Glutamatergic neuron (in vitro differentiated cells): ENCODE measurements around the gene VPS37C. TPM values are rescaled to one million over a fixed set of nuclear protein-coding genes. Genes with fewer than 3 reads are reported as not detected.

Experiments
- DNase-seq: peaks from one replicate; pipeline ENCODE4 v3.0.0; 2022
- H3K27ac Mint-ChIP-seq: one replicate; pipeline ENCODE4 v1.8.0; 2020; ENCODE audit warnings: mild to moderate bottlenecking, mixed read lengths, inconsistent platforms; ENCODE audit not compliant: unreplicated experiment
- H3K27me3 Mint-ChIP-seq: one replicate; pipeline ENCODE4 v1.8.0; 2020; ENCODE audit warnings: mild to moderate bottlenecking, moderate library complexity, mixed read lengths, inconsistent platforms; ENCODE audit not compliant: unreplicated experiment
- H3K36me3 Mint-ChIP-seq: one replicate; pipeline ENCODE4 v1.8.0; 2020; ENCODE audit warnings: mild to moderate bottlenecking, mixed read lengths, inconsistent platforms; ENCODE audit not compliant: unreplicated experiment
- H3K4me1 Mint-ChIP-seq: one replicate; pipeline ENCODE4 v1.8.0; 2020; ENCODE audit warnings: mild to moderate bottlenecking, low read depth, mixed read lengths, inconsistent platforms; ENCODE audit not compliant: unreplicated experiment
- H3K4me3 Mint-ChIP-seq: one replicate; pipeline ENCODE4 v1.8.0; 2020; ENCODE audit warnings: mild to moderate bottlenecking, mixed read lengths, inconsistent platforms; ENCODE audit not compliant: unreplicated experiment
- H3K9me3 Mint-ChIP-seq: one replicate; pipeline ENCODE4 v1.8.0; 2020; ENCODE audit warnings: mild to moderate bottlenecking, moderate library complexity, mixed read lengths, inconsistent platforms; ENCODE audit not compliant: unreplicated experiment
- CTCF ChIP-seq: fragments of 200-600 bp; sonication (generic); IDR thresholded peaks from one replicate; pipeline ENCODE4 v1.5.0; 2021; ENCODE audit not compliant: partially characterized antibody, unreplicated experiment
- total RNA-seq: library from RNA; stranded (reverse); fragmentation: NEBNext Ultra II Directional; extraction: Animal tissue kit (Norgen Biotek cat#: 25700); gene quantifications from one replicate; pipeline ENCODE4 v1.2.1, GENCODE V29; 2021; ENCODE audit not compliant: unreplicated experiment

The VPS37C gene
- total RNA-seq, 1 donor from 2014 or later, result 27.1 TPM

- Mint-ChIP-seq H3K4me3 (no peak overlapping the region), H3K27me3 (peaks cover 2% of the 10 kb centered on the region), H3K9me3 (peaks cover 4% of the 10 kb centered on the region), H3K4me1 (peaks cover 11% of the 10 kb centered on the region), H3K36me3 (peaks cover 7% of the 10 kb centered on the region), H3K27ac (no peak overlapping the region)
- TF ChIP-seq CTCF, result no peak
- no peak for DNase-seq
Measured at GRCh38 chr11:61112575-61112974, 48.7 kb downstream of the VPS37C start.

GRCh38 chr11:61111786-61112517 is 49.3 kb downstream of the VPS37C start:
- TF ChIP-seq CTCF, result no peak
- Mint-ChIP-seq H3K27ac (no peak overlapping the region), H3K9me3 (peaks cover 4% of the 10 kb centered on the region), H3K4me3 (no peak overlapping the region), H3K36me3 (peaks cover 7% of the 10 kb centered on the region), H3K27me3 (peaks cover 2% of the 10 kb centered on the region), H3K4me1 (peaks cover 11% of the 10 kb centered on the region)
- DNase-seq, result no peak

- peaks cover 3% of the 10 kb centered on the region for H3K27me3 Mint-ChIP-seq
- peaks cover 8% of the 10 kb centered on the region for H3K4me1 Mint-ChIP-seq
- no peak for DNase-seq
- H3K36me3 Mint-ChIP-seq, result no peaks in the 10 kb centered on the region
- H3K9me3 Mint-ChIP-seq, result peaks cover 1% of the 10 kb centered on the region
- H3K27ac Mint-ChIP-seq, result no peak overlapping the region
- TF ChIP-seq CTCF, result no peak
- no peak overlapping the region for H3K4me3 Mint-ChIP-seq
Measured at GRCh38 chr11:61111050-61111435, 50.2 kb downstream of the VPS37C start.

DNA sequence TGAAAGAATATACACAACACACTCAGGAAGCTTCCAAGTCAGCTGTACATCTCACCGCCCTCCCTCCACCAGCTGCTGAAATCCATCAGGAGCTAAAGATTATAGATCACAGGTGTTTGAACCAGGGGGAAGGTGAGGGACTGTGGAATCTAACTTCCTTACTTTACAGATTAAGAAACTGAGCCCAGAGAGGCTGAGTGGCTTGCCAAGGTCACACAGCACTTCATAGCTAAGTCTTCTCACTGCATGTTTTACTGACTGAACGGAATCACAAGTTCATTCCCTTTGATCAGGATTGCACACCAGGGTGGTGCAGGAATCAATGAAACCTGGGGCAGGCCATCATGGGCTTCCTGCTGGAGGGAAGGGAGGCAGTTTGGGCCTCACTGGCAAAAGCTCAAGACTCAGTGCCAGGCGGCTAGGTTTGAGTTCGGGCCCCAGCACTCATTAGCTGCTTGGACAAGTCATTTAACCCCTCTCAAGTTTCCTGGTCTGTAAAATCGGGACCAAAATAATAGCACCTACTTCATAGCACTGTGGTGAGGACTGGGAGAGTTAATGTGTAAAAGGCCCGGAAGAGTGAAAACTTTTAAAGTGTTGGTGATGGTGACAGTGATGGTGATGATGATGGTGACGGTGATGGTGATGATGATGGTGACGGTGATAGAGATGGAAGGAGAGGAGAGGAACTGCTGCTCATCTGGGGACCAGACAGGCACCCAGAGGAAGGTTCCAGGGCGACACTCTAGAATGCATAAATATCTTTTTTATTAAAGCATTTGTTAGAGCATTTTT is 50.8 kb downstream of the VPS37C start:
- H3K9me3 Mint-ChIP-seq, result peaks cover 1% of the 10 kb centered on the region
- H3K27ac Mint-ChIP-seq, result no peak overlapping the region
- H3K27me3 Mint-ChIP-seq, result peaks cover 3% of the 10 kb centered on the region
- DNase-seq, result no peak
- TF ChIP-seq CTCF, result no peak
- H3K4me1 Mint-ChIP-seq, result peaks cover 8% of the 10 kb centered on the region
- H3K36me3 Mint-ChIP-seq, result no peaks in the 10 kb centered on the region
- no peak overlapping the region for H3K4me3 Mint-ChIP-seq

GRCh38 chr11:61109671-61110070 is 51.6 kb downstream of the VPS37C start:
- Mint-ChIP-seq H3K36me3 (no peaks in the 10 kb centered on the region), H3K27ac (no peak overlapping the region), H3K27me3 (peaks cover 3% of the 10 kb centered on the region), H3K4me1 (peaks cover 8% of the 10 kb centered on the region), H3K9me3 (peaks cover 1% of the 10 kb centered on the region), H3K4me3 (no peak overlapping the region)
- DNase-seq, result no peak
- no peak for TF ChIP-seq CTCF
